ENCODE data around the gene TCHP. TPM values are rescaled to one million over a fixed set of nuclear protein-coding genes. Genes with fewer than 3 reads are reported as not detected.

TCHP gene
- polyA plus RNA-seq, 1 donor from 2014 or later: 12.8 TPM

DNA sequence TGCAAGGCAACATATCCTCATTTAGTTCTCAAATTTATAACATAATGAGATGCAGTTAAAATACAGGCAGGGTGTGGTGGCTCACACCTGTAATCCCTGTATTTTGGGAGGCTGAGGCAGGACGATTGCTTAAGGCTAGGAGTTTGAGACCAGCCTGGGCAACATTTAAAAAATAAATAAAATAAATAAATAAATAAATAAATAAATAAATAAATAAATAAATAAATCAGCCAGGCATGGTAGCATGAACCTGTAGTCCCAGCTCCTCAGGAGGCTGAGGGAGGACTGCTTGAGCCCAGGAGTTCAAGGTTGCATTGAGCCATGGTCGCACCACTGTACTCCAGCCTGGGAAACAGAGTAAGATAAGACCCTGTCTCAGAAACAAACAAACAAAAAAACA, 39.4 kb downstream of the TCHP start:
- no peak overlapping the region for H3K4me3 ChIP-seq (ENCODE audit: low read length)
- no peaks in the 10 kb centered on the region for H3K9me3 ChIP-seq (ENCODE audit: low read length)
- H3K9ac ChIP-seq (ENCODE audit: low read length): no peak overlapping the region
- H3F3A ChIP-seq (ENCODE audit: insufficient read depth, low read length, poor library complexity, severe bottlenecking): no peaks in the 10 kb centered on the region
- H4K20me1 ChIP-seq (ENCODE audit: insufficient read depth): no peaks in the 10 kb centered on the region
- no peaks in the 10 kb centered on the region for H3K27me3 ChIP-seq (ENCODE audit: insufficient read depth, low read depth, low read length)
- no peaks in the 10 kb centered on the region for H3K36me3 ChIP-seq (ENCODE audit: insufficient read depth, low read length)
- no peak overlapping the region for H2AFZ ChIP-seq (ENCODE audit: low read depth, low read length)
- TF ChIP-seq MXI1 (conservative IDR thresholded peaks at IDR 0.05; ENCODE audit: poor library complexity, severe bottlenecking) (no peak), POLR2AphosphoS5 (IDR thresholded peaks at IDR 0.05) (no peak), SMC3 (conservative IDR thresholded peaks at IDR 0.05; ENCODE audit: poor library complexity) (no peak), EP300 (conservative IDR thresholded peaks at IDR 0.05; ENCODE audit: poor library complexity, severe bottlenecking) (no peak), EZH2 (IDR thresholded peaks at IDR 0.05; ENCODE audit: borderline replicate concordance, insufficient read depth, low read length, poor library complexity, severe bottlenecking) (no peak), RAD21 (conservative IDR thresholded peaks at IDR 0.05) (no peak), TAF1 (IDR thresholded peaks at IDR 0.05; ENCODE audit: low read depth) (no peak)
- TF ChIP-seq, protein P1, sequence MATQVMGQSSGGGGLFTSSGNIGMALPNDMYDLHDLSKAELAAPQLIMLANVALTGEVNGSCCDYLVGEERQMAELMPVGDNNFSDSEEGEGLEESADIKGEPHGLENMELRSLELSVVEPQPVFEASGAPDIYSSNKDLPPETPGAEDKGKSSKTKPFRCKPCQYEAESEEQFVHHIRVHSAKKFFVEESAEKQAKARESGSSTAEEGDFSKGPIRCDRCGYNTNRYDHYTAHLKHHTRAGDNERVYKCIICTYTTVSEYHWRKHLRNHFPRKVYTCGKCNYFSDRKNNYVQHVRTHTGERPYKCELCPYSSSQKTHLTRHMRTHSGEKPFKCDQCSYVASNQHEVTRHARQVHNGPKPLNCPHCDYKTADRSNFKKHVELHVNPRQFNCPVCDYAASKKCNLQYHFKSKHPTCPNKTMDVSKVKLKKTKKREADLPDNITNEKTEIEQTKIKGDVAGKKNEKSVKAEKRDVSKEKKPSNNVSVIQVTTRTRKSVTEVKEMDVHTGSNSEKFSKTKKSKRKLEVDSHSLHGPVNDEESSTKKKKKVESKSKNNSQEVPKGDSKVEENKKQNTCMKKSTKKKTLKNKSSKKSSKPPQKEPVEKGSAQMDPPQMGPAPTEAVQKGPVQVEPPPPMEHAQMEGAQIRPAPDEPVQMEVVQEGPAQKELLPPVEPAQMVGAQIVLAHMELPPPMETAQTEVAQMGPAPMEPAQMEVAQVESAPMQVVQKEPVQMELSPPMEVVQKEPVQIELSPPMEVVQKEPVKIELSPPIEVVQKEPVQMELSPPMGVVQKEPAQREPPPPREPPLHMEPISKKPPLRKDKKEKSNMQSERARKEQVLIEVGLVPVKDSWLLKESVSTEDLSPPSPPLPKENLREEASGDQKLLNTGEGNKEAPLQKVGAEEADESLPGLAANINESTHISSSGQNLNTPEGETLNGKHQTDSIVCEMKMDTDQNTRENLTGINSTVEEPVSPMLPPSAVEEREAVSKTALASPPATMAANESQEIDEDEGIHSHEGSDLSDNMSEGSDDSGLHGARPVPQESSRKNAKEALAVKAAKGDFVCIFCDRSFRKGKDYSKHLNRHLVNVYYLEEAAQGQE (IDR thresholded peaks at IDR 0.05; ENCODE audit: borderline replicate concordance): no peak
- TF ChIP-seq, protein P2, sequence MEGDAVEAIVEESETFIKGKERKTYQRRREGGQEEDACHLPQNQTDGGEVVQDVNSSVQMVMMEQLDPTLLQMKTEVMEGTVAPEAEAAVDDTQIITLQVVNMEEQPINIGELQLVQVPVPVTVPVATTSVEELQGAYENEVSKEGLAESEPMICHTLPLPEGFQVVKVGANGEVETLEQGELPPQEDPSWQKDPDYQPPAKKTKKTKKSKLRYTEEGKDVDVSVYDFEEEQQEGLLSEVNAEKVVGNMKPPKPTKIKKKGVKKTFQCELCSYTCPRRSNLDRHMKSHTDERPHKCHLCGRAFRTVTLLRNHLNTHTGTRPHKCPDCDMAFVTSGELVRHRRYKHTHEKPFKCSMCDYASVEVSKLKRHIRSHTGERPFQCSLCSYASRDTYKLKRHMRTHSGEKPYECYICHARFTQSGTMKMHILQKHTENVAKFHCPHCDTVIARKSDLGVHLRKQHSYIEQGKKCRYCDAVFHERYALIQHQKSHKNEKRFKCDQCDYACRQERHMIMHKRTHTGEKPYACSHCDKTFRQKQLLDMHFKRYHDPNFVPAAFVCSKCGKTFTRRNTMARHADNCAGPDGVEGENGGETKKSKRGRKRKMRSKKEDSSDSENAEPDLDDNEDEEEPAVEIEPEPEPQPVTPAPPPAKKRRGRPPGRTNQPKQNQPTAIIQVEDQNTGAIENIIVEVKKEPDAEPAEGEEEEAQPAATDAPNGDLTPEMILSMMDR (IDR thresholded peaks at IDR 0.05; ENCODE audit: poor library complexity, severe bottlenecking): no peak
- H3K4me2 ChIP-seq (ENCODE audit: low read length): no peak overlapping the region
- no peaks in the 10 kb centered on the region for H3K79me2 ChIP-seq (replicated peaks; ENCODE audit: insufficient read depth, low read length)
- H3K9me2 ChIP-seq (ENCODE audit: insufficient read depth, low read length): no peaks in the 10 kb centered on the region
- H3K27ac ChIP-seq (ENCODE audit: low read length): no peak overlapping the region

DNA sequence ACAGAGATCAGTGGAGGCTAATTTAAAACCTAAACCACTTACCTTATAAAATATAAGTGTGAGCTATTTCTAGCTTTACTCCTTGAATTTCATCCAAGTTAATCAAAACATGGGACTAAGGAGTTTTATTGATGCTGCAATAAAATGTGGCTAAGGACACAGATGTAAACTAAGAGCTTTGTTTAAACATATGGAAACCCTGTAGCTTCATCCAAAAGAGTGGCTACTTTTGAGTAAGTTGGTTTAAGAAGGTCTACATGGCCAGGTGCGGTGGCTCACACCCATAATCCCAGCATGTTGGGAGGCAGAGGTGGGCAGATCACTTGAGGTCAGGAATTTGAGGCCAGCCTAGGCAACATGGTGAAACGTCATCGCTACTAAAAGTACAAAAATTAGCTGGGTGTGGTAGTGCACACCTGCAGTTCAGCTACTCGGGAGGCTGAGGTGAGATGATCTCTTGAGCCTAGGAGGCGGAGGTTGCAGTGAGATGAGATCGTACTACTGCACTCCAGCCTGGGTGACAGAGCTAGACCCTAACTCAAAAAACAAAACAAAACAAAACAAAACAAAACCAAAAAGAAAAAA, 40.4 kb downstream of the TCHP start:
- Histone ChIP-seq H4K20me1 (ENCODE audit: insufficient read depth) (no peaks in the 10 kb centered on the region), H2AFZ (ENCODE audit: low read depth, low read length) (no peak overlapping the region), H3F3A (ENCODE audit: insufficient read depth, low read length, poor library complexity, severe bottlenecking) (no peaks in the 10 kb centered on the region), H3K27ac (ENCODE audit: low read length) (no peak overlapping the region), H3K9me3 (ENCODE audit: low read length) (no peaks in the 10 kb centered on the region), H3K4me2 (ENCODE audit: low read length) (no peak overlapping the region), H3K79me2 (replicated peaks; ENCODE audit: insufficient read depth, low read length) (no peaks in the 10 kb centered on the region), H3K9ac (ENCODE audit: low read length) (no peak overlapping the region), H3K36me3 (ENCODE audit: insufficient read depth, low read length) (no peaks in the 10 kb centered on the region), H3K9me2 (ENCODE audit: insufficient read depth, low read length) (no peaks in the 10 kb centered on the region), H3K27me3 (ENCODE audit: insufficient read depth, low read depth, low read length) (no peaks in the 10 kb centered on the region), H3K4me3 (ENCODE audit: low read length) (no peak overlapping the region)
- TF ChIP-seq MXI1 (conservative IDR thresholded peaks at IDR 0.05; ENCODE audit: poor library complexity, severe bottlenecking) (no peak), RAD21 (conservative IDR thresholded peaks at IDR 0.05) (no peak), EP300 (conservative IDR thresholded peaks at IDR 0.05; ENCODE audit: poor library complexity, severe bottlenecking) (no peak), POLR2AphosphoS5 (IDR thresholded peaks at IDR 0.05) (no peak), TAF1 (IDR thresholded peaks at IDR 0.05; ENCODE audit: low read depth) (no peak), EZH2 (IDR thresholded peaks at IDR 0.05; ENCODE audit: borderline replicate concordance, insufficient read depth, low read length, poor library complexity, severe bottlenecking) (no peak), SMC3 (conservative IDR thresholded peaks at IDR 0.05; ENCODE audit: poor library complexity) (no peak)
- TF ChIP-seq, protein P1 (IDR thresholded peaks at IDR 0.05; ENCODE audit: borderline replicate concordance): no peak
- TF ChIP-seq, protein P2 (IDR thresholded peaks at IDR 0.05; ENCODE audit: poor library complexity, severe bottlenecking): no peak
